ENCODE measurements around the gene OPN1MW3.
"Not testable (repeated sequence)": the region's sequence is repeated elsewhere in the genome, so short reads cannot be mapped to it uniquely, and the experiment has no call there.

GRCh38 chrX:154231443-154231842 lies 25.9 kb upstream of the OPN1MW3 start:
- TF ChIP-seq, protein P1, sequence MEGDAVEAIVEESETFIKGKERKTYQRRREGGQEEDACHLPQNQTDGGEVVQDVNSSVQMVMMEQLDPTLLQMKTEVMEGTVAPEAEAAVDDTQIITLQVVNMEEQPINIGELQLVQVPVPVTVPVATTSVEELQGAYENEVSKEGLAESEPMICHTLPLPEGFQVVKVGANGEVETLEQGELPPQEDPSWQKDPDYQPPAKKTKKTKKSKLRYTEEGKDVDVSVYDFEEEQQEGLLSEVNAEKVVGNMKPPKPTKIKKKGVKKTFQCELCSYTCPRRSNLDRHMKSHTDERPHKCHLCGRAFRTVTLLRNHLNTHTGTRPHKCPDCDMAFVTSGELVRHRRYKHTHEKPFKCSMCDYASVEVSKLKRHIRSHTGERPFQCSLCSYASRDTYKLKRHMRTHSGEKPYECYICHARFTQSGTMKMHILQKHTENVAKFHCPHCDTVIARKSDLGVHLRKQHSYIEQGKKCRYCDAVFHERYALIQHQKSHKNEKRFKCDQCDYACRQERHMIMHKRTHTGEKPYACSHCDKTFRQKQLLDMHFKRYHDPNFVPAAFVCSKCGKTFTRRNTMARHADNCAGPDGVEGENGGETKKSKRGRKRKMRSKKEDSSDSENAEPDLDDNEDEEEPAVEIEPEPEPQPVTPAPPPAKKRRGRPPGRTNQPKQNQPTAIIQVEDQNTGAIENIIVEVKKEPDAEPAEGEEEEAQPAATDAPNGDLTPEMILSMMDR (IDR thresholded peaks at IDR 0.05; ENCODE audit: poor library complexity, severe bottlenecking): not testable (repeated sequence)
- not testable (repeated sequence) for TF ChIP-seq POLR2AphosphoS5 (IDR thresholded peaks at IDR 0.05)
